ENCODE results near the gene PRICKLE3.

The PRICKLE3 gene

GRCh38 chrX:49228185-49228584, 42.0 kb upstream of the PRICKLE3 start:
- no peak overlapping the region for H3K27ac ChIP-seq
- TF ChIP-seq CTCF (IDR thresholded peaks at IDR 0.05) (no peak), ZFX (IDR thresholded peaks at IDR 0.05; ENCODE audit: borderline replicate concordance) (no peak)

GRCh38 chrX:49227726-49228125, 41.6 kb upstream of the PRICKLE3 start:
- no peak overlapping the region for H3K27ac ChIP-seq
- no peak for TF ChIP-seq ZFX (IDR thresholded peaks at IDR 0.05; ENCODE audit: borderline replicate concordance)
- TF ChIP-seq CTCF (IDR thresholded peaks at IDR 0.05) = no peak

- H3K27ac ChIP-seq = no peak overlapping the region
- TF ChIP-seq CTCF (IDR thresholded peaks at IDR 0.05) = no peak
- no peak for TF ChIP-seq ZFX (IDR thresholded peaks at IDR 0.05; ENCODE audit: borderline replicate concordance)
These were observed 40.8 kb upstream of the PRICKLE3 start for GRCh38 chrX:49226946-49227345.

- TF ChIP-seq CTCF (IDR thresholded peaks at IDR 0.05) (no peak), ZFX (IDR thresholded peaks at IDR 0.05; ENCODE audit: borderline replicate concordance) (no peak)
These were observed 39.7 kb upstream of the PRICKLE3 start for GRCh38 chrX:49225858-49226257.

GRCh38 chrX:49221868-49222267, 35.7 kb upstream of the PRICKLE3 start:
- no peak overlapping the region for H3K27ac ChIP-seq
- TF ChIP-seq CTCF (IDR thresholded peaks at IDR 0.05) (no peak), ZFX (IDR thresholded peaks at IDR 0.05; ENCODE audit: borderline replicate concordance) (no peak)

More at GRCh38 chrX:49225858-49226257, 39.7 kb upstream of the PRICKLE3 start:
- no peak overlapping the region for H3K27ac ChIP-seq

- no peak for TF ChIP-seq ZFX (IDR thresholded peaks at IDR 0.05; ENCODE audit: borderline replicate concordance)
- TF ChIP-seq CTCF (IDR thresholded peaks at IDR 0.05) = no peak
- H3K27ac ChIP-seq = no peak overlapping the region
These were observed 33.9 kb upstream of the PRICKLE3 start for GRCh38 chrX:49220100-49220499.

GRCh38 chrX:49214996-49215526, 28.9 kb upstream of the PRICKLE3 start:
- no peak overlapping the region for H3K27ac ChIP-seq
- no peak for TF ChIP-seq CTCF (IDR thresholded peaks at IDR 0.05)
- no peak for TF ChIP-seq ZFX (IDR thresholded peaks at IDR 0.05; ENCODE audit: borderline replicate concordance)
